ENCODE results near the gene GCN1. TPM values are rescaled to one million over a fixed set of nuclear protein-coding genes. Genes with fewer than 3 reads are reported as not detected.

The GCN1 gene
- total and polyA plus RNA-seq, 2 donors (not counting 3 experiments of a cell fraction or from before 2014, with no cell fraction given): 30.1 to 101 TPM

GRCh38 chr12:120136093-120136770, 58.3 kb downstream of the GCN1 start:
- no peaks in the 10 kb centered on the region for H3K27me3 ChIP-seq (ENCODE audit: control insufficient read depth in 2 of 2, insufficient read depth in 2 of 2, low read length in 2 of 2)
- no peak overlapping the region for H3K4me2 ChIP-seq (ENCODE audit: insufficient read depth, low read length)
- H3K9ac ChIP-seq (replicated peaks; ENCODE audit: extremely low read depth, insufficient read depth, low read length): no peak overlapping the region
- ChIA-PET POLR2A (no interaction called here), CTCF (no interaction called here)
- BruUV-seq (replicated peaks): no TSS peak
- H3K36me3 ChIP-seq (ENCODE audit: control insufficient read depth in 2 of 2, extremely low read depth in 1 of 2, insufficient read depth in 2 of 2, low read length in 2 of 2): peaks cover 27 to 67% of the 10 kb centered on the region in 2 experiments
- FAIRE-seq (no peak), DNase-seq (ENCODE audit: low read depth, low spot score) (no peak)
- TF ChIP-seq MYC (IDR thresholded peaks at IDR 0.05; ENCODE audit: low read depth, low read length): no peak
- no peak for TF ChIP-seq POLR2AphosphoS5 (IDR thresholded peaks at IDR 0.05; ENCODE audit: insufficient read depth, low read depth, low read length)
- TF ChIP-seq FOS (IDR thresholded peaks at IDR 0.05; ENCODE audit: borderline replicate concordance, insufficient read depth, low read length): no peak
- TF ChIP-seq EZH2 (IDR thresholded peaks at IDR 0.05; ENCODE audit: borderline replicate concordance, low read depth, low read length, severe bottlenecking): no peak
- TF ChIP-seq GATA2 (IDR thresholded peaks at IDR 0.05; ENCODE audit: insufficient read depth, insufficient read length, low read depth, low read length): no peak
- TF ChIP-seq, protein P1, sequence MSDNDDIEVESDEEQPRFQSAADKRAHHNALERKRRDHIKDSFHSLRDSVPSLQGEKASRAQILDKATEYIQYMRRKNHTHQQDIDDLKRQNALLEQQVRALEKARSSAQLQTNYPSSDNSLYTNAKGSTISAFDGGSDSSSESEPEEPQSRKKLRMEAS (IDR thresholded peaks at IDR 0.05; ENCODE audit: insufficient read depth, insufficient read length): no peak
- no peak for TF ChIP-seq JUN (IDR thresholded peaks at IDR 0.05; ENCODE audit: borderline replicate concordance, insufficient read depth, insufficient read length, low read depth)
- TF ChIP-seq, protein P2, sequence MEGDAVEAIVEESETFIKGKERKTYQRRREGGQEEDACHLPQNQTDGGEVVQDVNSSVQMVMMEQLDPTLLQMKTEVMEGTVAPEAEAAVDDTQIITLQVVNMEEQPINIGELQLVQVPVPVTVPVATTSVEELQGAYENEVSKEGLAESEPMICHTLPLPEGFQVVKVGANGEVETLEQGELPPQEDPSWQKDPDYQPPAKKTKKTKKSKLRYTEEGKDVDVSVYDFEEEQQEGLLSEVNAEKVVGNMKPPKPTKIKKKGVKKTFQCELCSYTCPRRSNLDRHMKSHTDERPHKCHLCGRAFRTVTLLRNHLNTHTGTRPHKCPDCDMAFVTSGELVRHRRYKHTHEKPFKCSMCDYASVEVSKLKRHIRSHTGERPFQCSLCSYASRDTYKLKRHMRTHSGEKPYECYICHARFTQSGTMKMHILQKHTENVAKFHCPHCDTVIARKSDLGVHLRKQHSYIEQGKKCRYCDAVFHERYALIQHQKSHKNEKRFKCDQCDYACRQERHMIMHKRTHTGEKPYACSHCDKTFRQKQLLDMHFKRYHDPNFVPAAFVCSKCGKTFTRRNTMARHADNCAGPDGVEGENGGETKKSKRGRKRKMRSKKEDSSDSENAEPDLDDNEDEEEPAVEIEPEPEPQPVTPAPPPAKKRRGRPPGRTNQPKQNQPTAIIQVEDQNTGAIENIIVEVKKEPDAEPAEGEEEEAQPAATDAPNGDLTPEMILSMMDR (IDR thresholded peaks at IDR 0.05; ENCODE audit: extremely low read depth in 1 of 2, insufficient read depth in 1 of 2, low read depth in 1 of 2, low read length in 2 of 2): no peak
- TF ChIP-seq POLR2A (IDR thresholded peaks at IDR 0.05; ENCODE audit: low read depth, low read length): no peak
- intact Hi-C loops (cut with micrococcal nuclease): no loop called here
- H3K9me1 ChIP-seq (replicated peaks; ENCODE audit: control insufficient read depth, extremely low read depth, insufficient read depth, low read length): no peaks in the 10 kb centered on the region
- H4K20me1 ChIP-seq (replicated peaks; ENCODE audit: control insufficient read depth, extremely low read depth, insufficient read depth, low read length): no peaks in the 10 kb centered on the region
- no peak overlapping the region for H2AFZ ChIP-seq (ENCODE audit: low read depth, low read length)
- no peaks in the 10 kb centered on the region for H3K4me1 ChIP-seq (ENCODE audit: control insufficient read depth, extremely low read depth, insufficient read depth, low read length)
- no peaks in the 10 kb centered on the region for H3K79me2 ChIP-seq (ENCODE audit: control insufficient read depth, insufficient read depth, low read length)
- H3K27ac ChIP-seq (ENCODE audit: insufficient read depth, low read depth, low read length): no peak overlapping the region
- no peak overlapping the region for H3K4me3 ChIP-seq (replicated peaks in 1 of 3; ENCODE audit: insufficient read depth in 1 of 3, low read depth in 1 of 3, low read length in 3 of 3)
- H3K9me3 ChIP-seq (replicated peaks; ENCODE audit: control insufficient read depth, insufficient read depth, low read length): no peaks in the 10 kb centered on the region
- dilution Hi-C loops (cut with MboI; ENCODE audit: extremely low pct_ligation_motif_present, low sequenced_read_pairs): no loop called here

Measured in endothelial cell of umbilical vein (primary cell).